ENCODE results near the gene DEFB113.

- TF ChIP-seq CTCF (IDR thresholded peaks at IDR 0.05): no peak
- TF ChIP-seq POLR2A (IDR thresholded peaks at IDR 0.05; ENCODE audit: low read depth): no peak
- no peak for TF ChIP-seq POLR2AphosphoS5 (IDR thresholded peaks at IDR 0.05)
- no peak for TF ChIP-seq EP300 (IDR thresholded peaks at IDR 0.05)
Observed at GRCh38 chr6:49979584-49979983, 10.2 kb upstream of the DEFB113 start.
